ENCODE measurements around the gene MTUS2. TPM values are rescaled to one million over a fixed set of nuclear protein-coding genes. Genes with fewer than 3 reads are reported as not detected.

Gene MTUS2
- polyA plus RNA-seq, 2 of the 4 experiments (the other 2 are of a cell fraction): not detected

GRCh38 chr13:29479716-29480492 is 659.8 kb downstream of the MTUS2 start:
- Histone ChIP-seq H3K27ac (no peak overlapping the region), H3K9me3 (no peaks in the 10 kb centered on the region), H3K4me3 (no peak overlapping the region), H3K4me2 (no peak overlapping the region), H3K4me1 (no peaks in the 10 kb centered on the region)
- WGBS (ENCODE audit: missing lambda C conversion rate): 54% methylated on average over 20 of the region's 25 CpGs
- ChIA-PET CTCF (interaction anchor here (1.3 to 1.4 kb wide), 2 partner anchors 12 to 28 kb away, joined by 3 to 4 read pairs; no protein-coding TSS in a partner anchor), POLR2A (no interaction called here)
- no peak for FAIRE-seq
- DNase-seq (ENCODE audit: low read depth in 1 of 2, low spot score in 1 of 2): no peak
- TF ChIP-seq, protein P1, sequence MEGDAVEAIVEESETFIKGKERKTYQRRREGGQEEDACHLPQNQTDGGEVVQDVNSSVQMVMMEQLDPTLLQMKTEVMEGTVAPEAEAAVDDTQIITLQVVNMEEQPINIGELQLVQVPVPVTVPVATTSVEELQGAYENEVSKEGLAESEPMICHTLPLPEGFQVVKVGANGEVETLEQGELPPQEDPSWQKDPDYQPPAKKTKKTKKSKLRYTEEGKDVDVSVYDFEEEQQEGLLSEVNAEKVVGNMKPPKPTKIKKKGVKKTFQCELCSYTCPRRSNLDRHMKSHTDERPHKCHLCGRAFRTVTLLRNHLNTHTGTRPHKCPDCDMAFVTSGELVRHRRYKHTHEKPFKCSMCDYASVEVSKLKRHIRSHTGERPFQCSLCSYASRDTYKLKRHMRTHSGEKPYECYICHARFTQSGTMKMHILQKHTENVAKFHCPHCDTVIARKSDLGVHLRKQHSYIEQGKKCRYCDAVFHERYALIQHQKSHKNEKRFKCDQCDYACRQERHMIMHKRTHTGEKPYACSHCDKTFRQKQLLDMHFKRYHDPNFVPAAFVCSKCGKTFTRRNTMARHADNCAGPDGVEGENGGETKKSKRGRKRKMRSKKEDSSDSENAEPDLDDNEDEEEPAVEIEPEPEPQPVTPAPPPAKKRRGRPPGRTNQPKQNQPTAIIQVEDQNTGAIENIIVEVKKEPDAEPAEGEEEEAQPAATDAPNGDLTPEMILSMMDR (IDR thresholded peaks at IDR 0.05): no peak
- no peak for TF ChIP-seq ZSCAN20 (CRISPR knock-in tag; IDR thresholded peaks at IDR 0.05)
- no peak for TF ChIP-seq POLR2AphosphoS2 (conservative IDR thresholded peaks at IDR 0.05; ENCODE audit: low read length)
- TF ChIP-seq HEYL (CRISPR knock-in tag; IDR thresholded peaks at IDR 0.05): no peak
- TF ChIP-seq CBX8 (IDR thresholded peaks at IDR 0.05): no peak
- no peak for TF ChIP-seq E2F6 (IDR thresholded peaks at IDR 0.05; ENCODE audit: borderline replicate concordance, low read depth)
- TF ChIP-seq ZFP36 (IDR thresholded peaks at IDR 0.05; ENCODE audit: borderline replicate concordance, partially characterized antibody): no peak
- no peak for TF ChIP-seq NPAS2 (CRISPR knock-in tag; IDR thresholded peaks at IDR 0.05; ENCODE audit: borderline replicate concordance)
- TF ChIP-seq KDM1A (IDR thresholded peaks at IDR 0.05; ENCODE audit: low read depth): no peak
- TF ChIP-seq JUNB (IDR thresholded peaks at IDR 0.05): no peak
- TF ChIP-seq GATA3 (IDR thresholded peaks at IDR 0.05; ENCODE audit: borderline replicate concordance): no peak
- TF ChIP-seq CHD4 (IDR thresholded peaks at IDR 0.05; ENCODE audit: borderline replicate concordance): no peak
- no peak for ATAC-seq

GRCh38 chr13:29480893-29481525 is 660.9 kb downstream of the MTUS2 start:
- Histone ChIP-seq H3K4me3 (no peak overlapping the region), H3K4me2 (no peak overlapping the region), H3K9me3 (no peaks in the 10 kb centered on the region), H3K4me1 (no peaks in the 10 kb centered on the region), H3K27ac (no peak overlapping the region)
- ATAC-seq (no peak), DNase-seq (ENCODE audit: low read depth in 1 of 2, low spot score in 1 of 2) (no peak), FAIRE-seq (no peak)
- ChIA-PET POLR2A (no interaction called here), CTCF (interaction anchor here (1.4 to 2.6 kb wide), 3 partner anchors 8 to 27 kb away, joined by 3 to 15 read pairs (median 3); no protein-coding TSS in a partner anchor)
- TF ChIP-seq CBX8 (IDR thresholded peaks at IDR 0.05) (no peak), HOXB5 (CRISPR knock-in tag; IDR thresholded peaks at IDR 0.05) (no peak), ZSCAN20 (CRISPR knock-in tag; IDR thresholded peaks at IDR 0.05) (no peak), EP300 (IDR thresholded peaks at IDR 0.05) (no peak), PBX3 (IDR thresholded peaks at IDR 0.05) (no peak), HOXA7 (CRISPR knock-in tag; IDR thresholded peaks at IDR 0.05) (no peak), MAX (IDR thresholded peaks at IDR 0.05) (no peak), NR3C1 (IDR thresholded peaks at IDR 0.05) (no peak), NPAS2 (CRISPR knock-in tag; IDR thresholded peaks at IDR 0.05; ENCODE audit: borderline replicate concordance) (no peak), E2F6 (IDR thresholded peaks at IDR 0.05; ENCODE audit: borderline replicate concordance, low read depth) (no peak), SMC3 (IDR thresholded peaks at IDR 0.05) (no peak), TP53 (CRISPR knock-in tag; IDR thresholded peaks at IDR 0.05) (no peak)
- 54% methylated on average over 11 of the region's 11 CpGs for WGBS (ENCODE audit: missing lambda C conversion rate)
